Breast epithelium (tissue), 3 donors: ENCODE measurements around the gene FANK1.

ENCODE experiments used
- CTCF ChIP-seq, 3 donors: fragments of 450-650 bp; IDR thresholded peaks; one replicate each; pipeline ENCODE4 v1.5.1; 2016 to 2017; ENCODE audit warnings: antibody characterized with exemption in 3 of 3, mild to moderate bottlenecking in 3 of 3, moderate library complexity in 3 of 3
- POLR2A ChIP-seq: fragments of 450-650 bp; IDR thresholded peaks from one replicate; pipeline ENCODE4 v1.6.1; 2016; ENCODE audit warnings: antibody characterized with exemption, mild to moderate bottlenecking, moderate library complexity

- no peak for TF ChIP-seq POLR2A
- no peak for TF ChIP-seq CTCF (IDR thresholded peaks at IDR 0.05)
Observed at GRCh38 chr10:125849448-125849847, 46.9 kb upstream of the FANK1 start.
